Activated naive CD8-positive, alpha-beta T cell (primary cell): ENCODE measurements around the gene RIPOR1.
A peak's percentile ranks its signal among the peaks of the same experiment; 100 is the strongest.

Experiments used
- H3K27ac Mint-ChIP-seq: one replicate; pipeline ENCODE4 v1.8.0; 2021; ENCODE audit warnings: mixed read lengths
- H3K27me3 Mint-ChIP-seq: one replicate; pipeline ENCODE4 v1.8.0; 2021; ENCODE audit warnings: mixed read lengths
- H3K36me3 Mint-ChIP-seq: one replicate; pipeline ENCODE4 v1.8.0; 2021; ENCODE audit warnings: mixed read lengths
- H3K4me1 Mint-ChIP-seq: one replicate; pipeline ENCODE4 v1.8.0; 2021; ENCODE audit warnings: low read depth, mixed read lengths
- H3K4me3 Mint-ChIP-seq: one replicate; pipeline ENCODE4 v1.8.0; 2021; ENCODE audit warnings: mild to moderate bottlenecking, mixed read lengths
- H3K9me3 Mint-ChIP-seq: one replicate; pipeline ENCODE4 v1.8.0; 2021; ENCODE audit warnings: low read depth, mixed read lengths

RIPOR1 gene

GRCh38 chr16:67542464-67542863 is 13.8 kb downstream of the RIPOR1 start:
- Mint-ChIP-seq H3K27me3 (no peaks in the 10 kb centered on the region), H3K4me3 (no peak overlapping the region), H3K36me3 (no peaks in the 10 kb centered on the region), H3K27ac (peak overlapping the region; percentile 58), H3K9me3 (no peaks in the 10 kb centered on the region), H3K4me1 (peaks cover 33% of the 10 kb centered on the region)

- H3K27me3 Mint-ChIP-seq = no peaks in the 10 kb centered on the region
Measured at GRCh38 chr16:67543036-67543435, 14.4 kb downstream of the RIPOR1 start.

GRCh38 chr16:67543582-67543981 is 15.0 kb downstream of the RIPOR1 start:
- no peaks in the 10 kb centered on the region for H3K36me3 Mint-ChIP-seq
- H3K9me3 Mint-ChIP-seq = no peaks in the 10 kb centered on the region
- H3K27ac Mint-ChIP-seq = no peak overlapping the region
- no peaks in the 10 kb centered on the region for H3K27me3 Mint-ChIP-seq
- no peak overlapping the region for H3K4me3 Mint-ChIP-seq
- H3K4me1 Mint-ChIP-seq = peaks cover 43% of the 10 kb centered on the region

More at GRCh38 chr16:67543036-67543435, 14.4 kb downstream of the RIPOR1 start:
- H3K36me3 Mint-ChIP-seq = no peaks in the 10 kb centered on the region
- no peak overlapping the region for H3K4me3 Mint-ChIP-seq
- H3K4me1 Mint-ChIP-seq = peaks cover 39% of the 10 kb centered on the region
- no peaks in the 10 kb centered on the region for H3K9me3 Mint-ChIP-seq
- H3K27ac Mint-ChIP-seq = no peak overlapping the region

- H3K27me3 Mint-ChIP-seq = no peaks in the 10 kb centered on the region
- H3K27ac Mint-ChIP-seq = no peak overlapping the region
- H3K9me3 Mint-ChIP-seq = no peaks in the 10 kb centered on the region
- H3K4me3 Mint-ChIP-seq = no peak overlapping the region
- peaks cover 36% of the 10 kb centered on the region for H3K4me1 Mint-ChIP-seq
- no peaks in the 10 kb centered on the region for H3K36me3 Mint-ChIP-seq
Measured at GRCh38 chr16:67544329-67544841, 15.8 kb downstream of the RIPOR1 start.

DNA sequence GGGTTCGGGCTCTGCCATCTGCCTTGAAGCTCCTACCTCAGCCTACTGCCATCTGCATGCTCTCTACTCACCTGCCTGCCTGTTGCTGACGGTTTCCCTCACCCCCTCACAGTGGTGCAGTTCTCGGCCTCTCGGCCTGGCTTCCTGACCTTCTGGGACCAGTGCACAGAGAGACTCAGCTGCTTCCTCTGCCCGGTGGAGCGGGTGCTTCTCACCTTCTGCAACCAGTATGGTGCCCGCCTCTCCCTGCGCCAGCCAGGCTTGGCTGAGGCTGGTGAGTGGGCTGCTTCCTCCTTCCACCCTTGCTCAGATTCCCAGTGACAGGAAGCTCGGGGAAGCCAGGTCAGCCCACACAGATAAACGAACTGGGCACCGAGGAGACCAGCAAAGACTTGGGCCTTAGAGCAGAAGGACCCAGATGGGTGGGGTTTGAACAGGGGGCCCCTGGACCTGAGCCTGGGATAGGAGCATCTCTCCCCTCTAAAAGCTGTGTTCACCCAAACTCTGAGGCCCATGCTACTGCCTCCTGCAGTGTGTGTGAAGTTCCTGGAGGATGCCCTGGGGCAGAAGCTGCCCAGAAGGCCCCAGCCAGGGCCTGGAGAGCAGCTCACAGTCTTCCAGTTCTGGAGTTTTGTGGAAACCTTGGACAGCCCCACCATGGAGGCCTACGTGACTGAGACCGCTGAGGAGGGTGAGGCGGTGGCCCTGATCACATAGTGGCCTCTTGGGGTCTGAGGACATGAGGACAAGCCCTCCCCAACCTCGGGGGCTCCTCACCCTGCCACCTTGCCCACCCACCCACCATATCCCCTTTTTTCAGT is 16.4 kb downstream of the RIPOR1 start:
- Mint-ChIP-seq H3K9me3 (no peaks in the 10 kb centered on the region), H3K27ac (no peak overlapping the region), H3K27me3 (no peaks in the 10 kb centered on the region), H3K36me3 (peaks cover 2% of the 10 kb centered on the region), H3K4me3 (no peak overlapping the region), H3K4me1 (peaks cover 40% of the 10 kb centered on the region)

- Mint-ChIP-seq H3K4me1 (peaks cover 40% of the 10 kb centered on the region), H3K9me3 (no peaks in the 10 kb centered on the region), H3K27me3 (no peaks in the 10 kb centered on the region), H3K4me3 (no peak overlapping the region), H3K36me3 (peaks cover 3% of the 10 kb centered on the region), H3K27ac (no peak overlapping the region)
Measured at GRCh38 chr16:67545665-67546024, 17.0 kb downstream of the RIPOR1 start.

DNA sequence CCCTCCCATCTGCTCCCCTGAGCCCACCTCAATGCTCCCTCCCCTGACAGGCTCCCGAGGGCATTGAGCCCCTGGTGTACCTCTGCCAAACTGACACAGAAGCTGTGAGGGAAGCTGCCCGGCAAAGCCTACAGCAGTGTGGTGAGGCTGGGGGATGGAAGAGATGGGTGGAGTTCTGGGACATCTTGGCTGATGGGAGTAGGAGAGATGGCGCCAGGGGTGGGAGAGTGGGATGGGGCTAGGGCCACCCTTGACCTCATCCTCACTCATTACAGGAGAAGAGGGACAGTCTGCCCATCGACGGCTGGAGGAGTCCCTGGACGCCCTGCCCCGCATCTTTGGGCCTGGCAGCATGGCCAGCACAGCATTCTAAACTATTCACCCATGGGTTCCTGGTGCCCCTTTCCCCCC is 17.5 kb downstream of the RIPOR1 start:
- Mint-ChIP-seq H3K36me3 (peaks cover 3% of the 10 kb centered on the region), H3K4me1 (peaks cover 37% of the 10 kb centered on the region), H3K27ac (no peak overlapping the region), H3K9me3 (no peaks in the 10 kb centered on the region), H3K4me3 (no peak overlapping the region), H3K27me3 (no peaks in the 10 kb centered on the region)

DNA sequence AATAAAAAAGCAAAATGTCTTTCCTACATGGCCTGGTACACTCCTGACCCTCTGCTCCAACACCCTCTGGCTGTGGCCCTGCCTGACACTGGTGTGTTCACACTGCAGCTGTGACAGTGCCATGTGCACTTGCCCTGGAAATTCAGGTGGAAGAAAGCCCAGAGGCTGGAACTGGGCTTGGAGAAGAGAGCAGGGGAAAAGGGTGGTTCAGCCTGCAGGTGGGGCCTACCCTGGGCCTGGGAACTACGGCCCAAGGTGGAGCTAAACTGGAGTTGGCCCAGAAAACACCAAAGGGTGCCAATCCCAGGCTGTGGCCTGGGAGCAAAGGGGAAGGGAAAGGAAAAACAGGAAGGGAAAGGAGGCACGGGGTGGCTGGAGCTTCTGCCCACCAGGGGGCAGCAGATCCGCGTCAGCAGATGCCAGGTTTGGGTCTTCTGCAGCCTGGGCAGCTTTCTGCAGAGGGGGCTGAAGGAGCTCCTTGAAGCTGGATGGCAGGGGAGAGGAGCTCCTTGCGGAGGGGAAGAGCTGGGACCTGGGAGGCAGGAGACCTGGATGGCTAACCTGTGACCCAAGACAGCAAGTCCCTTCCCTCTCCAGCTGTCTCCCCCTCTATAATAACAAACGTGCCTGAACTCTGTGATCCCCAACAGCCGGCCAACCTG is 18.3 kb downstream of the RIPOR1 start:
- Mint-ChIP-seq H3K27ac (peak overlapping the region; percentile 87), H3K4me1 (peaks cover 39% of the 10 kb centered on the region), H3K4me3 (peak overlapping the region; percentile 23), H3K36me3 (peaks cover 3% of the 10 kb centered on the region), H3K27me3 (no peaks in the 10 kb centered on the region), H3K9me3 (no peaks in the 10 kb centered on the region)

GRCh38 chr16:67547423-67548264 is 19.0 kb downstream of the RIPOR1 start:
- Mint-ChIP-seq H3K4me1 (peaks cover 41% of the 10 kb centered on the region), H3K4me3 (peak overlapping the region; percentile 61)

DNA sequence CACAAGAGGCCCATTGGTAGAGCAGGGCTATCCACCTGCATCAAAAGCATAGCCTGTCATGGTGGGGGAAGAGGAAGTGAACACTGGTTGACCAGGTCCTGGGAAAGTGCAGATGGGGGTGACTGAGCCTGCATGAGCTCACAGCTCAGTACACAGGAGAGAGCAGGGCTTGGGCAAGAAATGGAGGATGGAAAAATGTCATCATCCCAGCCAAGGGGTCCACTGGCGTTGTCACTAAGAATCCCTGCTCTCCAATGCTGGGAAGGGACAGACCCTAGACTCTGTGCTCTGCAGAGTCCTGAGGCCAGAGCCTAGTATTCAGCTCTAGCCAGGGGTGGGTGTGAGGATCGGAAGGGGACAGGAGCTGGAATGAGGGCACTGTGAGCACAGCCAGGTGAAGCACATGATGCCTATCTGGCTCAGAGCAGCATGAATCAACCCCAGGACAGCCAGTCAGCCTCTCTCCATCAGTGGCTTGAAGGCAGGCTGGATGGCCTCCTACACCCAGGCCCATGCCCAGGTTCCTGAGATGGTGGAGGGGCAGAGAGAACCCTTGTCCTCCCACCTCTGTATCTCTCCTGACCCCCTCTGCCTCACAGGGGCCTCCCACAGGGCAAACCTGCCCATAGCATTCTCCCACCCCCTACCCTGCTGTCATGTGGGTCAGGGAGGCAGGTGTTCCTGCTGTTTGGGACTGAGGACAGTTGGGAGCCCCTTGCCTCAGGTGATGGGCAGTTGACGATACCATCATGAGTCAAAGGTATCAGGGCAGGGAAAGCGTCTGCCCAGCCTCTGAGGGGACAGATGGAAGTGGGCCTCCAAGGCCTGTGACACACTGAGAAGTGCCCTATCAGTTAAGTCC is 19.9 kb downstream of the RIPOR1 start:
- Mint-ChIP-seq H3K4me1 (peaks cover 40% of the 10 kb centered on the region), H3K27ac (peak overlapping the region; percentile 87), H3K4me3 (no peak overlapping the region), H3K36me3 (peaks cover 3% of the 10 kb centered on the region), H3K9me3 (no peaks in the 10 kb centered on the region), H3K27me3 (no peaks in the 10 kb centered on the region)

More at GRCh38 chr16:67547423-67548264, 19.0 kb downstream of the RIPOR1 start:
- Mint-ChIP-seq H3K9me3 (no peaks in the 10 kb centered on the region), H3K36me3 (peaks cover 3% of the 10 kb centered on the region), H3K27me3 (no peaks in the 10 kb centered on the region), H3K27ac (peak overlapping the region; percentile 87)

GRCh38 chr16:67549240-67549639 is 20.6 kb downstream of the RIPOR1 start:
- peaks cover 44% of the 10 kb centered on the region for H3K4me1 Mint-ChIP-seq
- no peak overlapping the region for H3K4me3 Mint-ChIP-seq
- H3K36me3 Mint-ChIP-seq = peaks cover 3% of the 10 kb centered on the region
- H3K27ac Mint-ChIP-seq = peak overlapping the region; percentile 54
- H3K27me3 Mint-ChIP-seq = no peaks in the 10 kb centered on the region
- no peaks in the 10 kb centered on the region for H3K9me3 Mint-ChIP-seq

DNA sequence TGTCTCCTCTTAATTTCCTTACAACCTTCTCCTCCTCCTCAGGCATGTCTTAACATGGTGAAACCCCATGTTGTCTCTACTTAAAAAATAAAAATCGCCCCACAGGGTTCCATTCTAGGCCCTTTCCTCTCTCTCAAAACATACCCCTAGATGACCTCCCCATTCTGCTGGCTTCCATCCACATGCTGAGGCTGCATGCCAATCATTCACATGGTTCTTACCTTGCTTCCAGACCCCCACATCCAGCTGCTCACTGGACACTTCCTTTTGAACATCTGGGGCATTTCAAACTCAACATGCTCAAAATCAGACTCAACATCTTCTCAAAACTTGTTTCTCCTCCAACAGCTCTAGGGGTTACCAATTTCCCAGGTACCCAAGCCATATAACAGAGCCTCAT is 21.3 kb downstream of the RIPOR1 start:
- Mint-ChIP-seq H3K4me3 (no peak overlapping the region), H3K27me3 (no peaks in the 10 kb centered on the region), H3K4me1 (peaks cover 47% of the 10 kb centered on the region), H3K9me3 (no peaks in the 10 kb centered on the region), H3K27ac (peak overlapping the region; percentile 78), H3K36me3 (peaks cover 3% of the 10 kb centered on the region)

GRCh38 chr16:67551091-67551490 is 22.5 kb downstream of the RIPOR1 start:
- Mint-ChIP-seq H3K27ac (peak overlapping the region; percentile 28), H3K36me3 (peaks cover 3% of the 10 kb centered on the region), H3K4me1 (peaks cover 54% of the 10 kb centered on the region), H3K4me3 (no peak overlapping the region), H3K27me3 (no peaks in the 10 kb centered on the region), H3K9me3 (no peaks in the 10 kb centered on the region)

DNA sequence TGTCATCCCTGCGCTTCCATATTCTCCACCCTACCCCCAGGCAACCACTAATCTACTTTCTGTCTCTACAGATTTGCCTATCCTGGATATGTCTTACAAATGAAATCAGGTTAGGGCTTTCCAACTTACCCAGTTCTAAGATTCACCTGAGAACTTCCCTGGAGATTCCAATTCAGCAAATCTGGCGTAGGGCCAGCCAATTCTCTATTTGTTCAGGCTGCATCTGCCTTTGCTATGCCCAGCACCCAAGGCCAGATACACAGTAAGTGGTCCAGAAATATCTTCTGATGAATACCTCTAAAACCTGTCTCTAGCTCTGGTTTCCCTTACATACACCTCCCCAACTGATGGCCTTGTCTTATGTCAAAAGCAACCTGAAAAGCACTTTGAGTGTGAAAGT is 23.3 kb downstream of the RIPOR1 start:
- Mint-ChIP-seq H3K27me3 (no peaks in the 10 kb centered on the region), H3K4me1 (peaks cover 57% of the 10 kb centered on the region), H3K9me3 (no peaks in the 10 kb centered on the region), H3K36me3 (peaks cover 3% of the 10 kb centered on the region), H3K27ac (peak overlapping the region; percentile 89), H3K4me3 (no peak overlapping the region)
